SH-SY5Y (cell line): ENCODE data around the gene GDPGP1.

Source experiments
- GATA2 ChIP-seq: IDR thresholded peaks from 2 replicates; pipeline ENCODE4 v1.6.1; 2011; ENCODE audit warnings: mild to moderate bottlenecking, low read depth, low read length
- GATA3 ChIP-seq: IDR thresholded peaks from 2 replicates; pipeline ENCODE4 v1.6.1; 2011; ENCODE audit warnings: low read depth, mild to moderate bottlenecking, low read length, moderate library complexity

Gene GDPGP1

GRCh38 chr15:90228960-90229359 is 5.0 kb upstream of the GDPGP1 start:
- TF ChIP-seq GATA3: no peak
- no peak for TF ChIP-seq GATA2

GRCh38 chr15:90230071-90230494 is 3.9 kb upstream of the GDPGP1 start:
- TF ChIP-seq GATA2 (no peak), GATA3 (no peak)

GRCh38 chr15:90230610-90231009 is 3.4 kb upstream of the GDPGP1 start:
- TF ChIP-seq GATA2: no peak
- no peak for TF ChIP-seq GATA3

- TF ChIP-seq GATA3 (no peak), GATA2 (no peak)
Observed at GRCh38 chr15:90231028-90232017, 2.7 kb upstream of the GDPGP1 start.

DNA sequence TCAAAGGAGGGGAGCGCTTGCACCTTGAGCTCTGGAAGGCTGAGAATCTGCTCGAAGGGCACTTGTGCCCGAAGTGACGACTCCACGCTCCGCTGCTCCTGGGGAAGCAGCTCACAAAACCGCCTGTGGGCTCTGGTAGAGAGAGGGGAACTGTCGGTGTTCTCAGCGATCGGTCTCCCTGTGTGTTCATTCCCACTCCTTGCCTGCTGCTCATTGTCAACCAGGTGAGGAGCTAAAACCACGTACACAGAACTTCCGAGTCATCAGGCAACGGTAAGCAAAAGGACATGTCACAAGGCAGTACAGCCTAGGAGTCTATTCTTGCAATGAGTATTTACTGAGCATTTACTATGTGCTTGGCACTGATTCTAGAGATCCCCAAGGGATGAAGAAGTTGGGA is 1.8 kb upstream of the GDPGP1 start:
- TF ChIP-seq GATA3 (no peak), GATA2 (no peak)

- TF ChIP-seq GATA3 (no peak), GATA2 (no peak)
Observed at GRCh38 chr15:90232941-90233386, 1.0 kb upstream of the GDPGP1 start.

DNA sequence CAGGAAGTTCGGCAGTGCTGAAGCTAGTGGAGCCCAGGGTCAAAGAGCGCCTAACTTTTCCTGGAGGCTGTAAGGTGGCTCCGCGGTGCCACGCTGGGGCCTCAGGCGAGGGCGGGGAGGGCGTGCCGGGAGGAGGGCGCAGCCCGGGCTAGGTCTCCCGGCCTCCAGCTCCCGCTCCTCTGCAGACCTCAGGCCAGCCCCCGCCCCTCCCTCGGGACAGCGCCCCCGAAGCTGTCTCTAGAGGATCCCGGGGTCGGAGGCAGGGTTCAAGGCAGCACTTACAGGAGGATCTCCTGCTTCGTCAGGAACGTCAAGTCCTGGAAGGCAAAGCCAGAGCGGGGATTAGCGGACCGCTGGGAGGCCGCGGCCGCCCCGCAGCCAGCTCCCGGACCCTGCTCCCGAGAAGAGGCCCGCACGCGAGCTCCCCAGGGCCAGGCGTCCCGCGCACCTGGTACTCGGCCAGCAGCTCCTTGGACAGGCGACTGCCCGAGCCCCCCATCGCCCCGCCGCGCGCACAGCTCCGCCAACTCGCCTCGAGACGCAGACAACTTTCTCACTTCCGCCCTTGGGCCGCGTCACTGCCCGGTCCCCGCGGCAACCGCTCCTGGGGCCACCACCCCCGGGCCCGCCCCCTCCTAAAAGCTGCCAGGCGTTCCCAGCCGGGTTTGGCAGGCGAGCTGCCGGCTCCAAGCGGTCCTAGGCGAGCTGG is 468 bp upstream of the GDPGP1 start, which contains the start of gene CIB1:
TSS of gene CIB1 (minus strand) at position 555 of the 709 bp plus-strand sequence. CDS start at position 499, 56 bp downstream.
- no peak for TF ChIP-seq GATA3

DNA sequence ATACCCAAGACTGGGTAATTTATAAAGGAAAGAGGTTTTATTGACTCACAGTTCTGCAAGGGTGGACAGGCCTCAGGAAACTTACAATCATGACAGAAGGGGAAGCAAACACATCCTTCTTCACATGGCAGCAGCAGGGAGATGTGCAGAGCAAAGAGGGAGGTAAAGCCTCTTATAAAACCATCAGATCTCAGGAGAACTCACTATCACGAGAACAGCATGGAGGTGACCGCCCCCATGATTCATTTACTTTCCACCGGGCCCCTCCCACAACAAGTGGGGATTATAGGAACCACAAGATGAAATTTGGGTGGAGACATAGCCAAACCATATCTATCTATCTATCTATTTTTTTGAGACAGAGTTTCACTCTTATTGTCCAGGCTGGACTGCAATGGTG is 5.4 kb downstream of the GDPGP1 start:
- TF ChIP-seq GATA3 (no peak), GATA2 (no peak)

- TF ChIP-seq GATA2 (no peak), GATA3 (no peak)
Observed at GRCh38 chr15:90240856-90241255, 6.8 kb downstream of the GDPGP1 start.

GRCh38 chr15:90241343-90242192 is 7.6 kb downstream of the GDPGP1 start:
- TF ChIP-seq GATA3: no peak
- no peak for TF ChIP-seq GATA2

GRCh38 chr15:90243943-90244639 is 10.1 kb downstream of the GDPGP1 start:
- TF ChIP-seq GATA3: no peak
- TF ChIP-seq GATA2: no peak

DNA sequence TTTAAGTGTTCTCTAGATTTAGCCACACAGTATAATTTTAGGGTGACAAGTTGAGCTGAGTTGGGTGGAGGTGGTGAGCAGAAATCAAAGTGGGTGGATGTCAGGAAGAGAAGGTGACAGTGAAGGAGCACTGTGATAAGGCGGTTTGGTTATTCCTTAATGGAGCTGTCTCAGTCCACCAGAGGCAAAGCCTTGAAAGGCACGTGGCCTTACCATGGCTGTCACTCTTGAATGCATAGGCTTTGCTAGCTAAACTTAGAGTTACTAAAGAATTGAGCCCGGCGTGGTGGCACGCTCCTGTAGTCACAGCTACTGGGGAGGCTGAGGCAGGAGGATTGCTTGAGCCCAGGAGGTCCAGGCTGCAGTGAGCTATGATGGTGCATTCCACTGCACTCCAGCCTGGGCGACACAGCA is 14.8 kb downstream of the GDPGP1 start:
- no peak for TF ChIP-seq GATA3

DNA sequence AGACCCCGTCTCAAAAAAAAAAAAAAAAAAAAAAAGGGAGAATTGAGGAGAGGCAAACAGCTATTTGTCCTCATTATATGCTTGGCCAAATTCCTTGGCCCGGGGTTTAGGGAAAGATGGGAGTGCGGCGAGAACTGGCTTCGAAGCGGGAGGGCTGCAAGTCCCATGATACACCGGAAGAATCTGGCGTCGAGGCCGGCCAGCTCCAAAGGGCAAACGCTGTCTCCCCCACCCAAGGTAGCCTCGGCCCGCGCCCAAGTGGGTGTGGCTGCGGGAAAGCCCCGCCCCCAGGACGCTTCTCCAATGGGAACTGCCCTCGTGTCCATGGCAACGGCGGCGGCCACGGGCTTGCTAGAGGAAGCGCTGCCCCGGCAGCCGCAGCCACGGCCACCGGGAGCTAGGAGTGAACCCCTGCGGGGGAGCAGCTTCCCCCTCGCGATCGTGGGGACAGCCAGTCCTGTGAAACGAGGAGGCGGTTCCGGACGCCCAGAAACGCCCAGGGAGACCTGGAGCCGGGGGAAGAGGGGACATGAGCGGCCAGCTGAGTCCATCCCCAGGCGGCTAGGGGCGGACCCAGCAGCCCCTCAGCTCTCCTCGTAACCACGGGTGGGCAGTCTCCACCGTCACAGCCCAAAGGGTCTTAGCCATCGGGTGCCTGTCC is 15.3 kb downstream of the GDPGP1 start, which contains the start of gene TTLL13:
TSS of gene TTLL13 (plus strand) at position 354 of the 661 bp plus-strand sequence. CDS start 1,075 bp downstream, outside the sequence.
- TF ChIP-seq GATA2: no peak
- TF ChIP-seq GATA3: no peak
